HepG2 (cell line): Measurements from ENCODE around the gene PLEKHB1. TPM values are rescaled to one million over a fixed set of nuclear protein-coding genes. Genes with fewer than 3 reads are reported as not detected.

Experiments used
- BORCS8-MEF2B ChIP-seq: sonication (generic); formaldehyde crosslinking; IDR thresholded peaks from 2 replicates; pipeline ENCODE4 v1.8.0; 2022; ENCODE audit warnings: mild to moderate bottlenecking, missing genetic modification reagents
- CBX5 ChIP-seq: sonication (generic); formaldehyde crosslinking; IDR thresholded peaks from 2 replicates; pipeline ENCODE4 v1.4.0; 2020; ENCODE audit warnings: missing genetic modification reagents, borderline replicate concordance
- CREB1 ChIP-seq, 2 experiments: fragments of 450-650 bp in 1 of 2; IDR thresholded peaks; 2 replicates each; pipeline ENCODE4 v1.6.1; 2016 to 2017; ENCODE audit warnings: control low read depth in 1 of 2, mild to moderate bottlenecking in 1 of 2, missing compliant biosample characterization in 1 of 2, missing genetic modification characterization in 1 of 2
- KDM2A ChIP-seq: sonication (generic); formaldehyde crosslinking; IDR thresholded peaks from 2 replicates; pipeline ENCODE4 v1.4.0; 2020; ENCODE audit warnings: low read depth, missing genetic modification reagents, borderline replicate concordance
- MED1 ChIP-seq: sonication (generic); formaldehyde crosslinking; IDR thresholded peaks from 2 replicates; pipeline ENCODE4 v1.4.0; 2020; ENCODE audit warnings: missing genetic modification reagents
- NR1H2 ChIP-seq: sonication (generic); formaldehyde crosslinking; IDR thresholded peaks from 2 replicates; pipeline ENCODE4 v1.8.1; 2022; ENCODE audit warnings: low read depth, missing genetic modification reagents, borderline replicate concordance
- RAD51 ChIP-seq: fragments of 450-650 bp; IDR thresholded peaks from 2 replicates; pipeline ENCODE4 v1.6.1; 2016; ENCODE audit warnings: borderline replicate concordance
- THAP11 ChIP-seq: IDR thresholded peaks from 2 replicates; pipeline ENCODE4 v1.6.1; 2016; ENCODE audit warnings: missing biosample characterization, missing genetic modification reagents
- XRCC5 ChIP-seq: fragments of 200-400 bp; formaldehyde crosslinking; optimal IDR thresholded peaks from 2 replicates; pipeline ENCODE3; 2017; ENCODE audit warnings: mild to moderate bottlenecking, low read length
- ZNF12 ChIP-seq: sonication (generic); formaldehyde crosslinking; IDR thresholded peaks from 2 replicates; pipeline ENCODE4 v1.5.0; 2020; ENCODE audit warnings: missing genetic modification reagents
- ZNF142 ChIP-seq: sonication (generic); formaldehyde crosslinking; IDR thresholded peaks from 2 replicates; pipeline ENCODE4 v1.4.0; 2020; ENCODE audit warnings: missing genetic modification reagents
- ZNF331 ChIP-seq: sonication (generic); formaldehyde crosslinking; IDR thresholded peaks from 2 replicates; pipeline ENCODE4 v1.4.0; 2020; ENCODE audit warnings: missing genetic modification reagents
- ZNF468 ChIP-seq: sonication (generic); formaldehyde crosslinking; IDR thresholded peaks from 2 replicates; pipeline ENCODE4 v1.8.0; 2022; ENCODE audit warnings: mild to moderate bottlenecking, moderate library complexity, missing genetic modification reagents
- ZNF574 ChIP-seq: sonication (generic); formaldehyde crosslinking; IDR thresholded peaks from 2 replicates; pipeline ENCODE4 v1.4.0; 2020; ENCODE audit warnings: missing genetic modification reagents
- ZNF761 ChIP-seq: sonication (generic); formaldehyde crosslinking; conservative IDR thresholded peaks from 2 replicates; pipeline ENCODE4 v1.4.0; 2020; ENCODE audit warnings: mild to moderate bottlenecking, missing genetic modification reagents
- polyA plus RNA-seq, 8 experiments: library from polyadenylated mRNA; depleted of rRNA in 3 of 8; stranded (reverse) in 7 of 8; unstranded in 1 of 8; fragments of >200 nt; fragmentation: Illumina TruSeq in 4 of 8; extraction: Trizol in 4 of 8; gene quantifications; 2 replicates each; pipeline versions ENCODE4 v1.2.1 to v1.2.3, GENCODE V29; 2011 to 2016; ENCODE audit warnings: low read depth in 4 of 8, missing spikeins in 1 of 8, mixed read lengths in 1 of 8; ENCODE audit not compliant: insufficient read depth in 1 of 8
- total RNA-seq, 5 experiments: library from RNA; depleted of rRNA; stranded (reverse); fragments of >200 nt; fragmentation: Illumina TruSeq; extraction: Trizol; gene quantifications; 2 replicates each; pipeline ENCODE4 v1.2.3, GENCODE V29; 2016; ENCODE audit warnings: low read depth in 1 of 5
- TF ChIP-seq, protein P1 (sequence below): sonication (generic); formaldehyde crosslinking; IDR thresholded peaks from 2 replicates; pipeline ENCODE4 v1.5.1; 2020; ENCODE audit warnings: mild to moderate bottlenecking, missing genetic modification reagents, moderate library complexity

The PLEKHB1 gene
- total and polyA plus RNA-seq, 2 of the 13 experiments (the other 11 are each of a cell fraction or from before 2014, with no cell fraction given) = 68.0 to 99.3 TPM

DNA sequence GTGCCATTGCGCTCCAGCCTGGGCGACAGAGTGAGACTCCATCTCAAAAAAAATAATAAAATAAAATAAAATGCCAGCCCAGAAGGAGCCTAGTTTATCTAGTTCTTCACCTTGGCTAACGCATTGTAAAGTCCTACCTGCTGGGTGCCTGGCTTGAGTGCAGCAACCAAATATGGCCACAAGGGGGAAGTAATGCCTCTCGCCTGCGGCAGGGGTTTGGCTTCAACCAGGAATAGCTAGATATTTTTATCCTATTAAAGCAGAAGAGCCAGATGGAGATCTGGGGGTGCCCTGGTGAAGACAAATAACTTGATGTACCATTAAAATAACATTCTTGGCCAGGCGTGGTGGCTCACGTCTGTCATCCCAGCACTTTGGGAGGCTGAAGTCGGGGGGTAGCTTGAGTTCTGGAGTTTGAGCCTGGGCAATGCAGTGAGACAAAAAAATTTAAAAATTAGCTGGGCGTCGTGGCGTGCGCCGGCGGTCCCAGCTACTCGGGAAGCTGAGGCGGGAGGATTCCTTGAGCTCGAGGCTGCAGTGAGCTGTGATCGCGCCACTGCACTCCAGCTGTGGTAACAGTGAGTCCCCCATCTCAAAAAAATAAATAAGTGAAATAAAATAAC lies 20.6 kb upstream of the PLEKHB1 start (continued):
- no peak for TF ChIP-seq ZNF12
- TF ChIP-seq, protein P1, sequence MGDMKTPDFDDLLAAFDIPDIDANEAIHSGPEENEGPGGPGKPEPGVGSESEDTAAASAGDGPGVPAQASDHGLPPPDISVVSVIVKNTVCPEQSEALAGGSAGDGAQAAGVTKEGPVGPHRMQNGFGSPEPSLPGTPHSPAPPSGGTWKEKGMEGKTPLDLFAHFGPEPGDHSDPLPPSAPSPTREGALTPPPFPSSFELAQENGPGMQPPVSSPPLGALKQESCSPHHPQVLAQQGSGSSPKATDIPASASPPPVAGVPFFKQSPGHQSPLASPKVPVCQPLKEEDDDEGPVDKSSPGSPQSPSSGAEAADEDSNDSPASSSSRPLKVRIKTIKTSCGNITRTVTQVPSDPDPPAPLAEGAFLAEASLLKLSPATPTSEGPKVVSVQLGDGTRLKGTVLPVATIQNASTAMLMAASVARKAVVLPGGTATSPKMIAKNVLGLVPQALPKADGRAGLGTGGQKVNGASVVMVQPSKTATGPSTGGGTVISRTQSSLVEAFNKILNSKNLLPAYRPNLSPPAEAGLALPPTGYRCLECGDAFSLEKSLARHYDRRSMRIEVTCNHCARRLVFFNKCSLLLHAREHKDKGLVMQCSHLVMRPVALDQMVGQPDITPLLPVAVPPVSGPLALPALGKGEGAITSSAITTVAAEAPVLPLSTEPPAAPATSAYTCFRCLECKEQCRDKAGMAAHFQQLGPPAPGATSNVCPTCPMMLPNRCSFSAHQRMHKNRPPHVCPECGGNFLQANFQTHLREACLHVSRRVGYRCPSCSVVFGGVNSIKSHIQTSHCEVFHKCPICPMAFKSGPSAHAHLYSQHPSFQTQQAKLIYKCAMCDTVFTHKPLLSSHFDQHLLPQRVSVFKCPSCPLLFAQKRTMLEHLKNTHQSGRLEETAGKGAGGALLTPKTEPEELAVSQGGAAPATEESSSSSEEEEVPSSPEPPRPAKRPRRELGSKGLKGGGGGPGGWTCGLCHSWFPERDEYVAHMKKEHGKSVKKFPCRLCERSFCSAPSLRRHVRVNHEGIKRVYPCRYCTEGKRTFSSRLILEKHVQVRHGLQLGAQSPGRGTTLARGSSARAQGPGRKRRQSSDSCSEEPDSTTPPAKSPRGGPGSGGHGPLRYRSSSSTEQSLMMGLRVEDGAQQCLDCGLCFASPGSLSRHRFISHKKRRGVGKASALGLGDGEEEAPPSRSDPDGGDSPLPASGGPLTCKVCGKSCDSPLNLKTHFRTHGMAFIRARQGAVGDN (CRISPR knock-in tag) = no peak
- TF ChIP-seq CBX5 (CRISPR knock-in tag) = 0 out of 2 replicates have a peak, but pooled peaks have one; percentile 39
- TF ChIP-seq RAD51 = no peak
- peak; percentile 63; the same call in 1 of the 2 replicates for TF ChIP-seq KDM2A
- no peak for TF ChIP-seq ZNF761 (CRISPR knock-in tag)
- TF ChIP-seq NR1H2 = no peak
- TF ChIP-seq XRCC5 = peak; percentile 57
- no peak for TF ChIP-seq ZNF468 (CRISPR knock-in tag)
- TF ChIP-seq CREB1 (IDR thresholded peaks at IDR 0.05) = no peak
- TF ChIP-seq CREB1 (CRISPR knock-in tag; IDR thresholded peaks at IDR 0.05) = no peak
- TF ChIP-seq BORCS8-MEF2B (CRISPR knock-in tag) = 0 out of 2 replicates have a peak, but pooled peaks have one; percentile 33
- TF ChIP-seq THAP11 = peak; percentile 71
- TF ChIP-seq ZNF142 = no peak
- peak; percentile 18; the same call in 1 of the 2 replicates for TF ChIP-seq MED1
- TF ChIP-seq ZNF574 (CRISPR knock-in tag) = 0 out of 2 replicates have a peak, but pooled peaks have one; percentile 19
- TF ChIP-seq ZNF331 (CRISPR knock-in tag) = peak; percentile 25; the same call in 1 of the 2 replicates
